Mucosa of rectum (tissue), 2 donors: ENCODE results near the gene STRN3.
A peak's percentile ranks its signal among the peaks of the same experiment; 100 is the strongest.

Experiments
- H3K27ac ChIP-seq, 2 donors: one replicate each; pipeline ENCODE4 v1.7.0; 2013; ENCODE audit warnings: inconsistent platforms in 2 of 2, low read depth in 2 of 2, low read length in 2 of 2
- H3K27me3 ChIP-seq, 2 donors: one replicate each; pipeline ENCODE4 v1.7.0; 2013; ENCODE audit warnings: low read length in 2 of 2; ENCODE audit not compliant: control insufficient read depth in 2 of 2, insufficient read depth in 2 of 2
- H3K36me3 ChIP-seq, 2 donors: one replicate each; pipeline ENCODE4 v1.7.0; 2013; ENCODE audit warnings: low read length in 2 of 2; ENCODE audit not compliant: control insufficient read depth in 2 of 2, insufficient read depth in 2 of 2
- H3K4me1 ChIP-seq, 2 donors: one replicate each; pipeline ENCODE4 v1.7.0; 2013; ENCODE audit warnings: low read length in 2 of 2, mild to moderate bottlenecking in 1 of 2; ENCODE audit not compliant: control insufficient read depth in 2 of 2, insufficient read depth in 2 of 2
- H3K4me3 ChIP-seq, 2 donors: one replicate each; pipeline ENCODE4 v1.7.0; 2013; ENCODE audit warnings: low read length in 2 of 2
- H3K9ac ChIP-seq, 2 donors: one replicate each; pipeline ENCODE4 v1.7.0; 2013; ENCODE audit warnings: low read length in 2 of 2, low read depth in 1 of 2, mild to moderate bottlenecking in 1 of 2
- H3K9me3 ChIP-seq, 2 donors: one replicate each; pipeline ENCODE4 v1.7.0; 2013; ENCODE audit warnings: low read length in 2 of 2; ENCODE audit not compliant: control insufficient read depth in 2 of 2
- donor health status: healthy.
- donor health status: Normal muscosa, but diverticular disease.

Gene STRN3

DNA sequence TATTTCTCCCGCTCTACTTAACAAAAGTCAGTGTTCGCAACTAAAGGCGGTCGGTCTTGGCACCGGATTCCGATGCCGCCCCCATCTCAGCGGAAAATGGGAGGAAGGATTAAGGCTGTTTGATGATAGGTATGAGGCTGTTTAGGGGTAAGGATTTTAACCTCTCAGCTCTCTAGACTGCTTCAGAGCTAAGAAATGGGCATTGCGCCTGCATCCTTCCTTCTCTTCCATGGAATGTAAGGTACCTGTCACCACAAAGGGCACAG, 150.5 kb downstream of the STRN3 start:
- H3K9me3 ChIP-seq = no peaks in the 10 kb centered on the region
- no peak overlapping the region for H3K9ac ChIP-seq
- H3K4me3 ChIP-seq = peak overlapping the region in 1 of 2 donors; percentile 7
- H3K4me1 ChIP-seq = peaks cover 5 to 9% of the 10 kb centered on the region in 2 donors
- no peak overlapping the region for H3K27ac ChIP-seq
- peaks cover 15 to 23% of the 10 kb centered on the region in 2 donors for H3K27me3 ChIP-seq
- H3K36me3 ChIP-seq = no peaks in the 10 kb centered on the region

GRCh38 chr14:30874999-30875787, 151.0 kb downstream of the STRN3 start:
- Histone ChIP-seq H3K9me3 (no peaks in the 10 kb centered on the region), H3K4me3 (peak overlapping the region; percentile 44 to 61), H3K27me3 (peaks cover 15 to 23% of the 10 kb centered on the region in 2 donors), H3K36me3 (no peaks in the 10 kb centered on the region), H3K4me1 (peaks cover 5 to 9% of the 10 kb centered on the region in 2 donors), H3K27ac (no peak overlapping the region), H3K9ac (peak overlapping the region in 1 of 2 donors; percentile 44)

DNA sequence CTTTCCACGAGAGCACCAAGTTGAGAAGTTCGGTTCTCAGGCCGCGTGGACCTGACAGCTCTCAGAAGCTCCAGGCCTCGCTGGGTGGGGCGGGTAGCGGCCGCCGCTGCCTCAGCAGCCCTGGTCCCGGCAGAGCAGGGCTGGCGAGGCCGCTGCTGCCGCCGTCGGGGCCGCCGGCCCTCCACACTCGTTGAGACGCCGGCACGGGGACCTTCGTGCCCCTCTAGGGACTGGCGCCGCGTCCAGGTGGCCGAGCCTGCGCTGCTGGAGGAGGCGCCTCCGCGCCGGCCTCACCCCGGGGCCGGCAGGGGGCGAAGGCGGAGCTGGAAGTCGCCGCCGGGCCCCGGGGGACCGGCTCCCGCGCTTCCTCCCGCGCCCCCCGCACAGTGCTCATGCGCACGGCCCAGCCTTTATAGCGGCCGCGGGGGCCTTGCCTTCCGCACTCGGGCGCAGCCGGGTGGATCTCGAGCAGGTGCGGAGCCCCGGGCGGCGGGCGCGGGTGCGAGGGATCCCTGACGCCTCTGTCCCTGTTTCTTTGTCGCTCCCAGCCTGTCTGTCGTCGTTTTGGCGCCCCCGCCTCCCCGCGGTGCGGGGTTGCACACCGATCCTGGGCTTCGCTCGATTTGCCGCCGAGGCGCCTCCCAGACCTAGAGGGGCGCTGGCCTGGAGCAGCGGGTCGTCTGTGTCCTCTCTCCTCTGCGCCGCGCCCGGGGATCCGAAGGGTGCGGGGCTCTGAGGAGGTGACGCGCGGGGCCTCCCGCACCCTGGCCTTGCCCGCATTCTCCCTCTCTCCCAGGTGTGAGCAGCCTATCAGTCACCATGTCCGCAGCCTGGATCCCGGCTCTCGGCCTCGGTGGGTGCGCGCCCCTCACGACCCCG, 151.8 kb downstream of the STRN3 start, which contains the start of gene COCH:
COCH (plus strand) TSS at position 440 of the 879 bp plus-strand sequence; CDS start at position 820, 380 bp downstream.
- Histone ChIP-seq H3K27ac (no peak within 1 kb of the TSS), H3K4me3 (peak within 1 kb of the TSS; percentile 44 to 61), H3K36me3 (no peaks in the 10 kb centered on the region), H3K9ac (peak within 1 kb of the TSS in 1 of 2 donors; percentile 44), H3K27me3 (peaks cover 15 to 23% of the 10 kb centered on the region in 2 donors), H3K9me3 (no peaks in the 10 kb centered on the region), H3K4me1 (peaks cover 5 to 9% of the 10 kb centered on the region in 2 donors)

GRCh38 chr14:30873308-30874119, 152.7 kb downstream of the STRN3 start:
- peak overlapping the region; percentile 44 to 61 for H3K4me3 ChIP-seq
- H3K27ac ChIP-seq = no peak overlapping the region
- H3K36me3 ChIP-seq = no peaks in the 10 kb centered on the region
- peaks cover 5 to 9% of the 10 kb centered on the region in 2 donors for H3K4me1 ChIP-seq
- H3K9me3 ChIP-seq = no peaks in the 10 kb centered on the region
- peak overlapping the region in 1 of 2 donors; percentile 44 for H3K9ac ChIP-seq
- H3K27me3 ChIP-seq = peaks cover 15 to 23% of the 10 kb centered on the region in 2 donors

DNA sequence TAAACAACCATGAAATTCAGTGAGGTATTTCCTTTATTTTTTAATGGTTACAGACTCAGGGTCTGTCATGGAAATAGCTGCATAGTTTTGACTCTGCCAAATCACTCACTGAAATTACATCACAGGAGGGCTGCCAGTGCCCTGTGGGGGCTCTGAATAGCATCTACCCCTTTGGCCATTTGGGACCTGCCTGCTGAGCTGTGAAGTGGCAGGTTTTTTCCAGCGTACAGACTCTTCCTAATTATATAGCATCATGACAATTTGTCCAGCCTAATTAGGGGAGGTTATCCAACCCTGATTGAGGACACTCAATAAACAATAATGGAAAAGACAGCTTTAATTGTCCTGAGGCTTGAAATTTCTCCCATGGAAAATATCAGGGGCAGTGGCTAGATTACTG, 153.6 kb downstream of the STRN3 start:
- peaks cover 15 to 23% of the 10 kb centered on the region in 2 donors for H3K27me3 ChIP-seq
- no peaks in the 10 kb centered on the region for H3K9me3 ChIP-seq
- H3K27ac ChIP-seq = no peak overlapping the region
- H3K4me3 ChIP-seq = no peak overlapping the region
- H3K4me1 ChIP-seq = peaks cover 5 to 9% of the 10 kb centered on the region in 2 donors
- no peaks in the 10 kb centered on the region for H3K36me3 ChIP-seq
- no peak overlapping the region for H3K9ac ChIP-seq

- no peaks in the 10 kb centered on the region for H3K9me3 ChIP-seq
- no peak overlapping the region for H3K9ac ChIP-seq
- no peaks in the 10 kb centered on the region for H3K36me3 ChIP-seq
- peaks cover 2 to 3% of the 10 kb centered on the region in 2 donors for H3K4me1 ChIP-seq
- no peak overlapping the region for H3K4me3 ChIP-seq
- H3K27me3 ChIP-seq = peaks cover 5 to 12% of the 10 kb centered on the region in 2 donors
- H3K27ac ChIP-seq = no peak overlapping the region
These were observed 156.5 kb downstream of the STRN3 start for GRCh38 chr14:30869551-30870155.

- Histone ChIP-seq H3K4me3 (no peak overlapping the region), H3K4me1 (no peaks in the 10 kb centered on the region), H3K27ac (no peak overlapping the region), H3K9ac (no peak overlapping the region), H3K9me3 (no peaks in the 10 kb centered on the region), H3K27me3 (peaks cover 5 to 6% of the 10 kb centered on the region in 2 donors), H3K36me3 (no peaks in the 10 kb centered on the region)
These were observed 157.4 kb downstream of the STRN3 start for GRCh38 chr14:30868736-30869135.

DNA sequence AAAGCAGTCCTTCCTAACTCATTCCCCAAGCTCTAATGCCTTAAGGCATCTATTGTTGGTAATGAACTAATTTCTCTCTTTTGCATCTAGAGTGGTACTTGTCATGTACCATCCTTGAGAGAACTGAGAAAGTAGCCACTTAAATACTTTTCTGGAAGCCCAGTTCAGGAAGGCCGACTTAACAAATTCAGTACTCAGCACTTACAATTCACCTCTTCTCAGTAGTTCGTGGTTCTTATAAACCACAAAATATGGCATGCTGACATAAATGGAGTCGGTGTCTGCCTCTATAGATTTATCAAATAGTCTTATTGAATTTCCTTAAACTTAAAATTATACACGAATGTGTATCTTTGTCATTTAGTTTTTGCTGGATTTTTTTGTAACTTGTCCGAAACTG, 161.2 kb downstream of the STRN3 start:
- no peak overlapping the region for H3K4me3 ChIP-seq
- no peaks in the 10 kb centered on the region for H3K36me3 ChIP-seq
- no peaks in the 10 kb centered on the region for H3K9me3 ChIP-seq
- no peaks in the 10 kb centered on the region for H3K27me3 ChIP-seq
- H3K4me1 ChIP-seq = no peaks in the 10 kb centered on the region
- H3K9ac ChIP-seq = no peak overlapping the region
- H3K27ac ChIP-seq = no peak overlapping the region

DNA sequence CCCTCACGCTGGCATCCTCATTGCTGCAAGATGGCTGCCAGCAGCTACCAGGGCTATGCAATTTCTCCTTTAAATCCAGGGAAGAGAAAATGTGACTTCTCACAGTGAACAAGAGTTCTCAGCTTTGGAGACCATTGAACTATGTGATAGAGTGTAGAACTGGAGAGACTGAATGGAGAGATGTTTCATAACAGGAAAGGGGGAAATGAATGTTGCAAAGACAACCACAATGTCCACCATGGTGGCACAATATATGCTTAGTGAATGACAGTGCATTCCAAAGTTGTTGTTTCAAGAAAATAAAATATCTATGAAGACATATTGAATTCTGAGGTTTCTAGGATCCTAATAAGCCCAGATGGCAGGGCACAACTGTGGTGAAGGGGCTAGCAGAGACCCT, 165.0 kb downstream of the STRN3 start:
- H3K27ac ChIP-seq = no peak overlapping the region
- no peaks in the 10 kb centered on the region for H3K4me1 ChIP-seq
- H3K36me3 ChIP-seq = no peaks in the 10 kb centered on the region
- no peaks in the 10 kb centered on the region for H3K9me3 ChIP-seq
- no peak overlapping the region for H3K4me3 ChIP-seq
- no peaks in the 10 kb centered on the region for H3K27me3 ChIP-seq
- no peak overlapping the region for H3K9ac ChIP-seq
